Neuronal stem cell (in vitro differentiated cells): ENCODE results near the gene ADRA2B.
A peak's percentile ranks its signal among the peaks of the same experiment; 100 is the strongest.

Experiments used
- DNase-seq: peaks from one replicate; pipeline ENCODE4 v3.0.0-alpha.2; 2013; ENCODE audit warnings: low spot score
- H2AFZ ChIP-seq: one replicate; pipeline ENCODE4 v1.6.1; 2013; ENCODE audit warnings: mild to moderate bottlenecking, low read length, inconsistent platforms
- H2AK5ac ChIP-seq: 2 replicates; pipeline ENCODE4 v1.6.1; 2013; ENCODE audit warnings: low read depth, mild to moderate bottlenecking, inconsistent platforms, low read length, moderate library complexity, mixed read lengths
- H2BK120ac ChIP-seq: 2 replicates; pipeline ENCODE4 v1.6.1; 2013; ENCODE audit warnings: low read depth, mild to moderate bottlenecking, inconsistent platforms, low read length, moderate library complexity, mixed read lengths
- H2BK12ac ChIP-seq: one replicate; pipeline ENCODE4 v1.6.1; 2013; ENCODE audit warnings: low read length, inconsistent platforms
- H2BK15ac ChIP-seq: 2 replicates; pipeline ENCODE4 v1.6.1; 2013; ENCODE audit warnings: mild to moderate bottlenecking, low read length, inconsistent platforms, mixed read lengths
- H2BK5ac ChIP-seq: one replicate; pipeline ENCODE4 v1.6.1; 2013; ENCODE audit warnings: inconsistent platforms, mild to moderate bottlenecking, low read length, moderate library complexity
- H3K14ac ChIP-seq: one replicate; pipeline ENCODE4 v1.6.1; 2013; ENCODE audit warnings: low read length, inconsistent platforms
- H3K18ac ChIP-seq: 2 replicates; pipeline ENCODE4 v1.6.1; 2013; ENCODE audit warnings: low read length, inconsistent platforms
- H3K23ac ChIP-seq: 2 replicates; pipeline ENCODE4 v1.6.1; 2013; ENCODE audit warnings: low read depth, mild to moderate bottlenecking, mixed read lengths, low read length, inconsistent platforms; ENCODE audit not compliant: poor library complexity
- H3K27ac ChIP-seq: replicated peaks from 3 replicates; pipeline ENCODE4 v1.5.1; 2013; ENCODE audit warnings: low read length, inconsistent platforms
- H3K27me3 ChIP-seq, 3 experiments: 2 replicates each; pipeline ENCODE4 v1.6.1; 2013; ENCODE audit warnings: low read length in 3 of 3, mild to moderate bottlenecking in 2 of 3, inconsistent platforms in 1 of 3, low read depth in 1 of 3, mixed read lengths in 1 of 3, moderate library complexity in 1 of 3; ENCODE audit not compliant: control insufficient read depth in 3 of 3, insufficient read depth in 3 of 3
- H3K36me3 ChIP-seq, 2 donors: replicated peaks in 1 of 2; 2 replicates each; pipeline ENCODE4 v1.6.1; 2013; ENCODE audit warnings: low read length in 2 of 2; ENCODE audit not compliant: control insufficient read depth in 2 of 2, insufficient read depth in 2 of 2
- H3K4ac ChIP-seq: 2 replicates; pipeline ENCODE4 v1.6.1; 2013; ENCODE audit warnings: inconsistent platforms, mild to moderate bottlenecking, low read length, moderate library complexity
- H3K4me1 ChIP-seq, 2 donors: 1 replicate in 1 of 2; 2 replicates in 1 of 2; pipeline ENCODE4 v1.6.1; 2013; ENCODE audit warnings: low read length in 2 of 2, low read depth in 1 of 2; ENCODE audit not compliant: control insufficient read depth in 2 of 2, insufficient read depth in 1 of 2
- H3K4me2 ChIP-seq: one replicate; pipeline ENCODE4 v1.6.1; 2013; ENCODE audit warnings: mild to moderate bottlenecking, low read length, inconsistent platforms; ENCODE audit not compliant: insufficient read depth, poor library complexity, severe bottlenecking
- H3K4me3 ChIP-seq, 2 donors: 2 replicates each; pipeline ENCODE4 v1.5.1; 2013; ENCODE audit warnings: low read length in 2 of 2, mild to moderate bottlenecking in 2 of 2, inconsistent platforms in 1 of 2, moderate library complexity in 1 of 2
- H3K79me1 ChIP-seq: one replicate; pipeline ENCODE4 v1.6.1; 2013; ENCODE audit warnings: low read depth, mild to moderate bottlenecking, inconsistent platforms, low read length, moderate library complexity
- H3K9ac ChIP-seq: one replicate; pipeline ENCODE4 v1.6.1; 2013; ENCODE audit warnings: mild to moderate bottlenecking, low read depth, low read length, inconsistent platforms; ENCODE audit not compliant: poor library complexity
- H3K9me3 ChIP-seq, 2 donors: replicated peaks in 1 of 2; 2 replicates each; pipeline versions ENCODE3 to v1.6.1; 2013; ENCODE audit warnings: low read length in 2 of 2, mild to moderate bottlenecking in 2 of 2, inconsistent platforms in 1 of 2, low read depth in 1 of 2, mixed read lengths in 1 of 2, moderate library complexity in 1 of 2; ENCODE audit not compliant: control insufficient read depth in 2 of 2, insufficient read depth in 1 of 2
- H4K8ac ChIP-seq: one replicate; pipeline ENCODE4 v1.6.1; 2013; ENCODE audit warnings: low read depth, mild to moderate bottlenecking, inconsistent platforms, low read length, moderate library complexity
- H4K91ac ChIP-seq: one replicate; pipeline ENCODE4 v1.6.1; 2013; ENCODE audit warnings: low read length, low read depth, mild to moderate bottlenecking, inconsistent platforms; ENCODE audit not compliant: poor library complexity
- WGBS, 2 donors: extraction: QIAGEN DNeasy Blood & Tissue Kit; methylation state at CpG; one replicate each; pipeline ENCODE4 v1.1.7; 2013; ENCODE audit warnings: missing lambda C conversion rate in 2 of 2, mixed read lengths in 1 of 2; ENCODE audit not compliant: insufficient read length in 2 of 2, insufficient replicate concordance in 1 of 2; ENCODE audit errors: extremely low coverage in 2 of 2; 5-methylcytosine and 5-hydroxymethylcytosine counted together

The ADRA2B gene

GRCh38 chr2:96139181-96139758 lies 22.9 kb upstream of the ADRA2B start:
- no peak overlapping the region for H3K4me3 ChIP-seq
- no peak overlapping the region for H3K18ac ChIP-seq
- WGBS, 2 donors = no CpG with 5 or more reads among the region's 7 CpGs
- no peak overlapping the region for H3K9ac ChIP-seq
- no peak overlapping the region for H2BK120ac ChIP-seq
- H3K27ac ChIP-seq = no peak overlapping the region
- H4K8ac ChIP-seq = no peak overlapping the region
- no peaks in the 10 kb centered on the region for H3K4me1 ChIP-seq
- no peaks in the 10 kb centered on the region for H3K9me3 ChIP-seq
- H2BK5ac ChIP-seq = no peak overlapping the region
- DNase-seq = no peak
- H3K27me3 ChIP-seq = peaks cover 0 to 65% (median 3%) of the 10 kb centered on the region in 3 experiments
- H4K91ac ChIP-seq = no peak overlapping the region
- H3K36me3 ChIP-seq = no peaks in the 10 kb centered on the region
- no peak overlapping the region for H3K14ac ChIP-seq
- no peak overlapping the region for H2BK15ac ChIP-seq
- H3K4ac ChIP-seq = no peak overlapping the region
- no peak overlapping the region for H3K4me2 ChIP-seq
- H3K79me1 ChIP-seq = no peaks in the 10 kb centered on the region
- H3K23ac ChIP-seq = no peak overlapping the region
- H2AK5ac ChIP-seq = no peak overlapping the region
- no peak overlapping the region for H2AFZ ChIP-seq
- no peak overlapping the region for H2BK12ac ChIP-seq

- Histone ChIP-seq H2BK120ac (peak within 1 kb of the TSS; percentile 36), H3K4me3 (no peak within 1 kb of the TSS)
Observed at GRCh38 chr2:96138179-96139145, 22.1 kb upstream of the ADRA2B start, which contains the start of gene ASTL. Gene ASTL (minus strand): TSS chr2:96138502. CDS start chr2:96138436, 66 bp downstream.

GRCh38 chr2:96137321-96138178 lies 21.2 kb upstream of the ADRA2B start:
- Histone ChIP-seq H3K9me3 (peaks cover 0 to 2% of the 10 kb centered on the region in 2 donors), H3K4me1 (no peaks in the 10 kb centered on the region), H3K9ac (peak overlapping the region; percentile 9), H3K79me1 (no peaks in the 10 kb centered on the region), H4K91ac (no peak overlapping the region), H3K23ac (no peak overlapping the region), H3K4me2 (no peak overlapping the region), H2BK120ac (peak overlapping the region; percentile 36), H2BK5ac (no peak overlapping the region), H3K27me3 (peaks cover 0 to 63% (median 2%) of the 10 kb centered on the region in 3 experiments), H2BK12ac (no peak overlapping the region), H3K36me3 (no peaks in the 10 kb centered on the region), H2AK5ac (peak overlapping the region; percentile 85), H2AFZ (no peak overlapping the region), H4K8ac (no peak overlapping the region), H3K18ac (no peak overlapping the region), H2BK15ac (peak overlapping the region; percentile 46), H3K4me3 (no peak overlapping the region), H3K27ac (no peak overlapping the region), H3K4ac (no peak overlapping the region), H3K14ac (peak overlapping the region; percentile 44)
- no peak for DNase-seq
- WGBS, 2 donors = no CpG with 5 or more reads among the region's 15 CpGs

More at GRCh38 chr2:96138179-96139145, 22.1 kb upstream of the ADRA2B start, which contains the start of gene ASTL:
- no peak within 1 kb of the TSS for H4K8ac ChIP-seq
- no peak within 1 kb of the TSS for H4K91ac ChIP-seq
- H3K14ac ChIP-seq = peak within 1 kb of the TSS; percentile 44
- H3K4me2 ChIP-seq = no peak within 1 kb of the TSS
- peak within 1 kb of the TSS; percentile 46 for H2BK15ac ChIP-seq
- no peak within 1 kb of the TSS for H3K4ac ChIP-seq
- WGBS, 2 donors = no CpG with 5 or more reads among the region's 17 CpGs
- H3K9ac ChIP-seq = peak within 1 kb of the TSS; percentile 9
- H2BK5ac ChIP-seq = no peak within 1 kb of the TSS
- H3K18ac ChIP-seq = peak within 1 kb of the TSS; percentile 16
- no peaks in the 10 kb centered on the region for H3K36me3 ChIP-seq
- H2AFZ ChIP-seq = no peak within 1 kb of the TSS
- H3K27ac ChIP-seq = no peak within 1 kb of the TSS
- H3K9me3 ChIP-seq = peaks cover 0 to 2% of the 10 kb centered on the region in 2 donors
- H3K23ac ChIP-seq = no peak within 1 kb of the TSS
- no peak for DNase-seq
- no peaks in the 10 kb centered on the region for H3K4me1 ChIP-seq
- peaks cover 0 to 64% (median 2%) of the 10 kb centered on the region in 3 experiments for H3K27me3 ChIP-seq
- no peak within 1 kb of the TSS for H2BK12ac ChIP-seq
- H2AK5ac ChIP-seq = peak within 1 kb of the TSS; percentile 85
- no peaks in the 10 kb centered on the region for H3K79me1 ChIP-seq
